HFFc6 (cell line): Measurements from ENCODE around the gene GIPC3. TPM values are rescaled to one million over a fixed set of nuclear protein-coding genes. Genes with fewer than 3 reads are reported as not detected.

ENCODE experiments used
- DNase-seq: peaks from one replicate; pipeline ENCODE4 v3.0.0-alpha.2; 2018
- H3K27ac Mint-ChIP-seq: 2 replicates; pipeline ENCODE4 v1.8.0; 2020; ENCODE audit warnings: mild to moderate bottlenecking, mixed read lengths
- H3K27me3 Mint-ChIP-seq: 2 replicates; pipeline ENCODE4 v1.8.0; 2021; ENCODE audit warnings: mild to moderate bottlenecking, moderate library complexity, mixed read lengths; ENCODE audit not compliant: insufficient read depth
- H3K36me3 Mint-ChIP-seq: 2 replicates; pipeline ENCODE4 v1.8.0; 2021; ENCODE audit warnings: low read depth, mixed read lengths
- H3K4me1 Mint-ChIP-seq: 2 replicates; pipeline ENCODE4 v1.8.0; 2020; ENCODE audit warnings: low read depth, mixed read lengths
- H3K4me3 Mint-ChIP-seq: 2 replicates; pipeline ENCODE4 v1.8.0; 2020; ENCODE audit warnings: mild to moderate bottlenecking, moderate library complexity, mixed read lengths
- H3K9me3 Mint-ChIP-seq: 2 replicates; pipeline ENCODE4 v1.8.0; 2020; ENCODE audit warnings: mild to moderate bottlenecking, mixed read lengths
- total RNA-seq, 6 experiments: library from RNA; stranded (reverse); fragmentation: NEBNext Ultra II Directional; extraction: Animal tissue kit (Norgen Biotek cat#: 25700); gene quantifications; 2 replicates in 1 of 6; 3 replicates in 5 of 6; pipeline ENCODE4 v1.2.3, GENCODE V29; 2021
- TF ChIP-seq, protein P1 (sequence below): fragments of 200-600 bp; sonication (generic); IDR thresholded peaks from 2 replicates; pipeline ENCODE4 v1.5.0; 2021; ENCODE audit warnings: antibody characterized with exemption, mild to moderate bottlenecking

Gene GIPC3
- total RNA-seq, 6 experiments from 2014 or later: 0.10 to 0.17 (median 0.11) TPM; not detected in 2

- Mint-ChIP-seq H3K36me3 (no peaks in the 10 kb centered on the region; the same call in 1 of the 2 replicates), H3K9me3 (peaks cover 5% of the 10 kb centered on the region; the same call in 1 of the 2 replicates)
Observed at GRCh38 chr19:3589949-3590348, 4.7 kb downstream of the GIPC3 start.

GRCh38 chr19:3590991-3591659, 5.8 kb downstream of the GIPC3 start:
- H3K9me3 Mint-ChIP-seq: peaks cover 5% of the 10 kb centered on the region; the same call in 1 of the 2 replicates
- DNase-seq: no peak
- TF ChIP-seq, protein P1, sequence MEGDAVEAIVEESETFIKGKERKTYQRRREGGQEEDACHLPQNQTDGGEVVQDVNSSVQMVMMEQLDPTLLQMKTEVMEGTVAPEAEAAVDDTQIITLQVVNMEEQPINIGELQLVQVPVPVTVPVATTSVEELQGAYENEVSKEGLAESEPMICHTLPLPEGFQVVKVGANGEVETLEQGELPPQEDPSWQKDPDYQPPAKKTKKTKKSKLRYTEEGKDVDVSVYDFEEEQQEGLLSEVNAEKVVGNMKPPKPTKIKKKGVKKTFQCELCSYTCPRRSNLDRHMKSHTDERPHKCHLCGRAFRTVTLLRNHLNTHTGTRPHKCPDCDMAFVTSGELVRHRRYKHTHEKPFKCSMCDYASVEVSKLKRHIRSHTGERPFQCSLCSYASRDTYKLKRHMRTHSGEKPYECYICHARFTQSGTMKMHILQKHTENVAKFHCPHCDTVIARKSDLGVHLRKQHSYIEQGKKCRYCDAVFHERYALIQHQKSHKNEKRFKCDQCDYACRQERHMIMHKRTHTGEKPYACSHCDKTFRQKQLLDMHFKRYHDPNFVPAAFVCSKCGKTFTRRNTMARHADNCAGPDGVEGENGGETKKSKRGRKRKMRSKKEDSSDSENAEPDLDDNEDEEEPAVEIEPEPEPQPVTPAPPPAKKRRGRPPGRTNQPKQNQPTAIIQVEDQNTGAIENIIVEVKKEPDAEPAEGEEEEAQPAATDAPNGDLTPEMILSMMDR: no peak
- no peaks in the 10 kb centered on the region; the same call in 1 of the 2 replicates for H3K36me3 Mint-ChIP-seq
- peaks cover 12% of the 10 kb centered on the region for H3K27me3 Mint-ChIP-seq
- no peak overlapping the region for H3K4me3 Mint-ChIP-seq
- no peak overlapping the region for H3K27ac Mint-ChIP-seq
- no peaks in the 10 kb centered on the region for H3K4me1 Mint-ChIP-seq

More at GRCh38 chr19:3589949-3590348, 4.7 kb downstream of the GIPC3 start:
- H3K4me3 Mint-ChIP-seq: no peak overlapping the region
- H3K27ac Mint-ChIP-seq: no peak overlapping the region
- H3K4me1 Mint-ChIP-seq: no peaks in the 10 kb centered on the region
- TF ChIP-seq, protein P1: no peak
- H3K27me3 Mint-ChIP-seq: peaks cover 12% of the 10 kb centered on the region
- no peak for DNase-seq

DNA sequence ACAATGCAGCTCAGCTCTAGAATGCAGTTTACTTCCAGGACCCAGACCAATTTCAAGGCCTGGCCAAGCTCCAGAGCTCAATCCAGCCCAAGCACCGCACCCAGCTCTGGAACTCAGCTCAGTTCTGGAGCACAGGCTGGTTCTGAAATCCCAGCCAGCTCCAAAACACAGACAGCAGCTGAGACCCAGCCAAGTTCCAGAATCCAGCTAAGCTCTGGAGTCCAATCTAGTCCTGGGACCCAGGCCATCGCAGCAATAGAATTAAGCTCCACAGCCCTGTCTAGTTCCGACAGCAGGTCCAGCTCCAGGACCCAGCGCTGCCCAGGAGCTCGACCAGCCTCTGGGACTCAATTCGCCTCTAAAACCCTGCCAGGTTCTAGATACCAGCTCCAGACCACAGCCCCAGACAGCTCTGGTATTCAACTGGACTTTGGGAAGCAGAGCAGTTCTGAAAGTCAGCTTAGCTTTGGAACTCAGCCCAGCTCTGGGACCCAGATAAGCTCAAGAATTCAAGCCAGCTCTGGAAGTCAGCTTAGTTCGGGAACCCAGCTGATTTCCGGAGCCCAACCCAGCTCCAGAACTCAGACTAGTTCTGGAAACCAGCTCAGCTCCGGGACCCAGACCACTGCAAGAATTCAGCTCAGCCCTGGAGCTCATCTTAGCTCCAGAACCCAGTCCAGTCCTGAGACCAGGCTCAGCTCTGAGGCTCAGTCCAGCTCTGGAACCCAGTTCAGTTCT, 6.8 kb downstream of the GIPC3 start:
- DNase-seq: no peak

GRCh38 chr19:3593156-3593555, 7.9 kb downstream of the GIPC3 start:
- peaks cover 12% of the 10 kb centered on the region for H3K27me3 Mint-ChIP-seq
- no peaks in the 10 kb centered on the region; the same call in 1 of the 2 replicates for H3K36me3 Mint-ChIP-seq
- no peak overlapping the region for H3K27ac Mint-ChIP-seq
- H3K4me3 Mint-ChIP-seq: no peak overlapping the region
- TF ChIP-seq, protein P1: 0 out of 2 replicates have a peak, but pooled peaks have one; percentile 12
- no peaks in the 10 kb centered on the region for H3K4me1 Mint-ChIP-seq
- peaks cover 5% of the 10 kb centered on the region; the same call in 1 of the 2 replicates for H3K9me3 Mint-ChIP-seq
- DNase-seq: no peak

More for the DNA sequence above, 6.8 kb downstream of the GIPC3 start:
- H3K36me3 Mint-ChIP-seq: no peaks in the 10 kb centered on the region; the same call in 1 of the 2 replicates
- H3K27ac Mint-ChIP-seq: no peak overlapping the region
- no peaks in the 10 kb centered on the region for H3K4me1 Mint-ChIP-seq
- H3K9me3 Mint-ChIP-seq: peaks cover 5% of the 10 kb centered on the region; the same call in 1 of the 2 replicates
- H3K4me3 Mint-ChIP-seq: no peak overlapping the region
- TF ChIP-seq, protein P1: no peak
- H3K27me3 Mint-ChIP-seq: peaks cover 12% of the 10 kb centered on the region

GRCh38 chr19:3595521-3596061, 10.3 kb downstream of the GIPC3 start:
- Mint-ChIP-seq H3K9me3 (peaks cover 5% of the 10 kb centered on the region; the same call in 1 of the 2 replicates), H3K36me3 (no peaks in the 10 kb centered on the region; the same call in 1 of the 2 replicates), H3K27me3 (peaks cover 8% of the 10 kb centered on the region), H3K4me3 (no peak overlapping the region), H3K27ac (no peak overlapping the region), H3K4me1 (no peaks in the 10 kb centered on the region)
- DNase-seq: no peak
- TF ChIP-seq, protein P1: no peak
